Superior temporal gyrus (tissue), 1 donor: ENCODE results near the gene ROR1.

Experiments
- DNase-seq: peaks from one replicate; pipeline ENCODE4 v3.0.0-alpha.2; 2016; ENCODE audit errors: extremely low spot score

ROR1 gene

DNA sequence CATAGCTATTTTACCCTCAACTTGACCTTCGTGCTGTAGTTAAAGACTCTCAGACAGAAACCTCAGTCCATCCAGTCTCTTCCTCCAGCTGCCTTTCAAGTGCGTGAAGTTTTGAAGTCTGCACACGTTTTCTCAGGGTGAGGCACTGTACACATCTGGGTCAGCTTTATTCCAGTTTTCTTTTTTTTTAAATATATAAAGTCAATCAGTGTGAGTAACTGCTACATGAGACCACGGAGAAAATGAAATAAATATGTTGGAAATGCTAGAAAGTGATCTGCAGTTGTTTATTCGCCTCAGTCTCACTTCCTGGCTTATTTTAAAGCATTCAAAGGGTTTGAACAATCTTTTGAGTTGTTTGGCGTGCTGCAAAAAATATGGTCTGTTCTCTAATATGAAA lies 135.7 kb downstream of the ROR1 start:
- DNase-seq, result no peak

DNA sequence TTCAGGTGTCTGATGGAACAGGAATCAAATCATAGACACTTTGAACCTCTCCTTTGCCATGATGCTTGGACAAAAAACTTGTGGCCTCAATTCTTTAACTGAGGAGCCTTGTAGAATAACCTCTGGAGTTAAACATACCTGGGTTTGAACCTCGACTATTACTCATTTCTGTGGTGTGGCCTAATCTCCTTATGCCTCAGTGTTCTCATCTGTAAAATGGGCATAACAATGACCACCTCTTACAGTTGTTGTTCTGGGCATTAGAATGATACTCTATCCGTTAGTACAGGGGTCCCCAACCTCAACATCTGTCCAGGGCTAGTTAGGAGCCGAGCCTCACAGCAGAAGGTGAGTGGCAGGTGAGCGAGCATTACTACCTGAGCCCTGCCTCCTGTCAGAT lies 137.2 kb downstream of the ROR1 start:
- DNase-seq, result no peak

DNA sequence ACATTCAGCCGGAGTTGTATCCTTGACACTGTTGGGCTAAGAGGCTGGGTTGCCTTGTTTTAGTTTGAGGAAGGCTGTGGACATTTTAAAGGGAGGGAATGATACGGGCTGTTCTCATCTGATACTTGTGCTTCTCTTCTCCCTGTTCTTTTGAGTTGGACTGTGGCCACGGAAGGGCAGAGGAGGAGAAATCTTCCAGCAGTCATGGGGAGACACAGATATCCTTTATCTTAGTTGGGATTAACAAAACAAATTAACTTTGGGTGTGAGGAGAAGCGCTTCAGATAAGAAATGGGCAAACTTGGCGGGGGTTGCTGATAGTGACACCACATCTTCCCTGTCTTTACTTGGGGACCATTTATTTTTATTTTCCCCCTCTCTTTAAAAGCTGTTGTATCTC lies 138.8 kb downstream of the ROR1 start:
- DNase-seq, result no peak

DNA sequence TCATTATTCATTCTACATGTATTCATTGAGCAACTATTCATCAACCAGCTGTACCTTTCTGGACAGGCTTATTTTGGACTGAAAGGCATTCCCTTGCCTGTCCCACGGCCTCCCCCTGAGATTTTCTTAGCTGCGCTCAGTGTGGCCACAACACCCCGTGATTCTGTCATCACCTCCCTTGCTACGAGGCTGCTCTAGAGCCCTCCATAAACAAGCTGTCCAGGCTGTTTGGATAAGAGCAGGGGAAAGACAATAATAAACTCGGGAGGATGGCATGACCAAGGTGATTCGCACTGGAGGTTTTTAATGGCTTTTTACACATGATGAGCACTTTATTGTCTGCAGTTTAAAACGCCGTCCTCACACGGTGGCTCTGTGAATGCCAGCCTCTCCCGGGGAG lies 139.7 kb downstream of the ROR1 start:
- no peak for DNase-seq

DNA sequence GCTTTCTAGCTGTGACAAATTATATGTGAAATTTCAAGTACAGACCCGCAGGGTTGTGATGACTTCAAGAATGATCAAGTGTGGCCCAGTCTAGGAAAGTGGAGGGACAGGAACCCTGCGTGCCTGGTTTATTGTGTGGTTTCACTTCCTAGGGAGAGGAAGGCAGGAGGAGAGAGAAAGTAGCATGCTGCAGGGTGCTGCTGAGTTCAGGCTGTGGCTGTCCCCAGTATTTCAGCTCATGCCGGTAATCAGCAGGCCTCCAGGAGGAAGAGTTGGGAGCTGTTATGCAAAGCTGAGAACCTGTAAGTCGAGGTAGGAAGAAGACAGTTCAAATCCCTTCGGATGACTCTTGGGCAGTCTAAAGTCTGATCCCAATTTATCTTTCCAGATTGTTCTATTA lies 140.4 kb downstream of the ROR1 start:
- no peak for DNase-seq

DNA sequence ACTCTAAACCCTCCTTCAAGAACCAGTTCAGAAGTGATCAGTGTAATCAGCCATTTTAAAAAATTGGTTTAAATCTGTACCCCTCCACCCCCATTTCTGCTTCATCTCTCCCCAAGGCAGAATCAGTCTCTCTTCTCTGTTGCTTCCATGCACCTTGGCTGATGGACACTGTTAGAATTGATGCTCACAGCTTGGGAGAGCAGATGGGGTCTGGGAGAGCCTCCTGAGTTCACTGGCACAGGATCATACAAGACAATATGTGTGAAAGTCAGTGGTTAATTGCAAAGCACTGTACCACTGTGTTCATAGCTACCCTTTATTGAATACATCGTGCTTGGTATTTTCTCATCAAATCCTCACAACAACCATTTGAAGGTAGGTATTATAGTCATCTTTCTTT lies 140.9 kb downstream of the ROR1 start:
- DNase-seq, result no peak

DNA sequence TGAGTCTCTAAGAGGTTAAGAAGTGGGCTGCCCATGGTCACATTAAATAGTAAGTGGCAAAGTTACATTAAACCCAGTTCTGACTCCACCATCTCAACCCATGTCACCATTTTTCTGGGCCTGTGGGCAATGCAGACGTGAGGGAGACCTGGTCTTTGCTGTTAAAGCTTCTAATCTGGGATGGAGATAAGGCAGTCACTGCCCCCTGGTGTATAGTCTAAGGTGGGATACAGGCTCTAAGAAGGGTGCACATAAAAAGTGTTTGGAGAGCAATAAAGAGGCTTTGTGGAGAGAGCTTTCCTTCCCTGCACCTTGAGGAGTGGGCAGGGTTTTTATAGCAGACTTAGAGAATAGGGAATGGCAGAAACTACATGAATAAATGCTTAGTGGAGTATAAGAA lies 141.3 kb downstream of the ROR1 start:
- no peak for DNase-seq

DNA sequence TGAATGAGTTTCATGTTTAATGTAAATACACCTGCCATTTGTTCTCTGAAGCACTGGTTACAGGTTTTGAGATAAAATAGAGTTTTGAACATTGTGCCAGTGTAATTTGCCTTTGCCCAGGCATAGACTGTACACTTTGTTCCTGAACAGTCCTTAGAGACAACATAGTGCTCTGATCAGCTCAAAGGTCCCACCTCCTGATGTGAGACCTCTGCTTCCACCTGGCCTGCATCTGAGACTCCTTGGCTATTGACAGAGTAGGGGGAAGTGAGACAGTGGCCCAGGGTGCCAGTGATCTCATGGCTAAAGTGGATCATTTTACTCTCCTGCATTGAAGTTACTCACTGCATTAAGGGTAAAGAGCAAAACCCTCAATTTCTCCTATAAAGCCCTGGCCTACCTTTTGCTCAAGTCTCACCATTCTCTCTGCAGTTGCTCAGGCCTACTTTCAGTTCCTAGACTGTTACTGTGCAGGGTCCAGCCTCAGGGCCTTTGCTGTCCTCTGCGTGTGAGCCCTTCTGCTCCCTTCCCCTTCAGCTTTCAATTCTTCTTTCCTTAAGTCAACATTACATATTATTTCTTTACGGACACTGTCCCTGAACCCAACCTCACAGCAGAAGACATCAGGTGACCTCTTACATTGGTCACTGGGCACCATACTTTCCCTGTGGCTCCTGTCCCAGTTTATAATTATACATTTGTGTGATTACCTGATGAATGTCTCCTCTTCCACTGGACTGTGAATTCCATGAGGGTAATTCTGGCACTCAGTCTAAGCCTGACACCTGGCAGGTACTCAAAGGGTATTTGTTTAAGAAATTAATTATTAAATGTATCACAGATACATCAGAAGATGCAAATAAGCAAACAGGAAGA lies 142.9 kb downstream of the ROR1 start:
- DNase-seq, result no peak

DNA sequence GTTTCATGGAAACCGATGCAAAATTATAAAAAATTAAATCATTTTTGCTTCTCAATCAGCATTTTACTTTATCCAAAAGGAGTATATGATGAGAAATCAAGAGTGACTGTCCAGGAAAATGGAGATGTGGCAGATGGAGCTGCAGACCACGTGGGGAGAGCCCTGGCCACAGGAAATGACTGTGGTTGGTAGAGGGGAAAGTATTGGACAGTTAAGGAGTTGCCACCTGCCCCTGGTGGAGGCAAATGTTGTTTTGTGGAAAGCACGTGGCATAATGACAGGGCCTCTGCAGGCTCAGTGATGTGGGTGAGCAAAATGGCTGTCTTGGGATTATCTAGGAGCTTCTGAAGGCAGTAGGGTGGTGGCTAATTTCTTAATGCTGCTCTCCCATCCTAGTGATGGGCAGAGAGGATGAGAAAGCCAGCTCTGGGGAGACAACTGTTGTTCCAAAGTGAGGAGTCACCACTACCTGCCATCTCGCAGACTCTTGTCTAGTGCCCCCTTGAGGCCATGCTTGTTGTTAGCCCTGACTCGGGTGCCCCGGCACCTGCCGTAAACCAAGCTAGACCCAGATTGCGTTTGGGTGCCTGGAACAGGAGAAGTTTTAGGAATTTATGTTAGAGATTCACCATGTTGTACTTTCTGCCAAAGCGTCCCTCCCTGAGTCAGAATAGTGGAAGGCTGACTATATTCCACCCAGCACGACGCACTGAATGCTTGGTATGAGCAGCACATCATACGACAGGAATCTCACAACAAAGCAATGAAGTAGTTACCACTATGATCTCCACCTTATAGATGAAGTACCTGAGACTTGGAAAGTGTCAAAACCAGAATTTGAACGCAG lies 144.0 kb downstream of the ROR1 start:
- DNase-seq, result no peak

DNA sequence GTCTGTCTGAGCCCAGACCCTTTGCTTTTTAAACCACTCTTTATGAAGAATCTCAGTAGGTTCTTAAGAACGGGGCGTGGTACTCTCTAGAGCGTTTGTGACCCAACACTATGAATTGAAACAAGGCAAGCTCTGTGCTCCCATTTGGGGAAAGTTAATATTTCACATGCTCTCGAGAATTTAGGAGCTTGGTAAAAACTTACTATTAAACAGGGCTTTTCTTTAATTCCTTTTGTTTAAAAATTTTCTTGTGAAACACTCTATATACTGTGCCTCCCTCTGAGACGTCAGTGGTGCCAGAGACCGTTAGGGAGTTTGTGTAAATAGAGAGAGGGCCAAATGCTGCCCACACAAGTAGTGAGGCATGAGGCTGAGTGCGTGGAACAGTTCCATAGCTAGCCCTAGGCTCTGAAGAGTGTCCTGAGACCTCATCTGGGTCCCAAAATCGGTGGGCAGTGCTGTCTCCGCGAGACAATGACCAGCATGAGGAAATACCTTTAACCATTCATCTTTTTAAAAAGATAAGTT lies 144.7 kb downstream of the ROR1 start:
- DNase-seq, result no peak

DNA sequence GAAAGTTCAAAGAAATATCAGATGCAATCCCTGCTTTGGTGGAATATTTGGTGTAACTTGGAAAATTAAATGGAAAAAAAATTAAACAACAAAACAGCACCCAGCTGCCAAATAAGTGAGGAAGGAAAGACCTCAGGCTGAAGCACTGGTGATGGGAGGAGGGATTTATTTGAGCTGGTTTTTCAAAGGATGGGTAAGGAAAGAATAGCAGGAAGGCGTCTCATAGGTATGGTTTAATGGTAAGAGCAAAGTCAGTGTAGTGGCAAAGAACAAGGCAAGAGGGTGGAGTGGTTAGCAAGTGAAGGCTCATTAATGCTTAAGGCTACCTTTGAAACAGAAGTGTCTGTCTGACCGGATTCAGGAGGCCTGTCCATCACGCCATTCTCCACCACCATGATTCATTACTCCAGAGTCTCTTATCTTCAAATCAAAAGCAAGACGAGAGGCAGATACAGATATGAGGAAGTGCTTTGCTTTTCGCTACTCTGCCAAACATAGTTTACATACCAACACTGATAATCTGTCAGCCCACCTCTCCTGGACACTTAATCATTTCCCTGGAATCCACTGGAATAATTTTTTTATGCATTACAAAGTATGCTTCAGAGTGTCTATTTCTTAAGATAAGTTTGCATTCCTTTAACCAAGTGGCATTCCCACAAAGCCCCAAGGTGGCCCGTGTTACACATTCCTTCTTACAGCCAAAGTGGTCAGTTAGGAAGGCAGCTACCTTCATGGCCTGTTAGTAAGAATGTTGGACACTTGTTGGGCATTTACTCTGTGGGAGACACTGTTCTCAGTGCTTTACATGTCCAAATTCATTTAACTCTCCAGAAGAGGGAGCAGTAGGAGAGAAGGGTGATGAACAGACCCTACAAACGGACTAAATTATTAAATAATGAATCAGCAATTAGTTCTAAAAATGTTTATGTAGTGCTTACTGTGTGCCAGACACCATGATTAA lies 146.6 kb downstream of the ROR1 start:
- no peak for DNase-seq

DNA sequence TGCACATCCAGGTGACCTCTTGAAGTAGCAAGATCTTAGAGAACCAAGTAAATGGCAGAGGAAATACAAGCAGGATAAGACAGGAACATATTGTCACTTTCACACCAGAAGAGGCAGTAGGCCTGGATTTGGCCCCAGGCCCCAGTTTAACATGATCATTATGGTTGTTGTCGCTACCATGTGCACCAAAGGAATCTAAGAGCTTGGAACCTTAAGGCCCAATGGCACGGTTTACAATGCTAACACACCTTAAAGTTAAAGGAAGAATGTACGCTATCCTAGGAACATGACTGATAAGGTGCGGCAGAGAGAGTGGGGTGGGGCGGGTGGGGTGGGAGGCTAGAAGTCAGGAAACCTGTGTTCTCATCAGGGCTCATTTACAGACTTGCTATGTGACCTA lies 147.5 kb downstream of the ROR1 start:
- DNase-seq, result no peak

DNA sequence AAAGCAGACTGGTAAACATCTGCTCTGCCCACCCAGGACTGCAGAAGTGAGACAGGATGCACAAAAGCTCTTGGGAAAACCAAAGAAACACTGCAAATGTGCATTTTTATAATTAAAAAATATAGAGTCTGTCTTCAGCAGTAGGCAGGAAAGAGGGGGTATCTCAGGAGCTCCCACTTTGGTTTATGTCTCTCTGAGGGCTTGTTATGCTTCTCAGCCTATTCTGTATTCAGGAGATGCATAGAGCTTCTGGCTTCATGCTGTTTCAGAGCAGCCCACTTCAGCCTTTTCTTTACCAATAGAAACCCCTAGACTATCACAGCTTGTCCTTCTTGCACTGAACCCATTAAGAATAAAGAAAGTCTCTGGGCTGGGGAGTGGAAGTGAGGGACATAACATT lies 148.0 kb downstream of the ROR1 start:
- DNase-seq, result no peak

DNA sequence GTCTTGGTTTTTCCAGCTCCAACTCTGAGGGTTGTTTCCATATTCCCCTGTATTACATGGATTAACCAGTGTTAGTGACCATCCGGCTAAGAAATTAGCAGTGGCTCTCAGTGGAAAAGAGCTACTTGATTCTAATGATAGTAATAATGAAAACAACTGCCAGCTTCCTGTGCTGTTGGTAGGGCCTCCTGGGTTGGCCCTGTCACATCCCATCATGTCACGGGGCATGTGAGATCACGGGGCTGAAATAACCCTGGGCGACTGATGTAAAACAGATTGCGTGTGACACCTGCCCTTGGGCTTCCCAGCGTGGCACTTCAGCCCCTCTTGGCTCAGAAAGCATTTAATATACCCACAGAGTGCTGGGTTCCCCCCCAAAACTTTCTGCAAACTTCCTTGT lies 149.0 kb downstream of the ROR1 start:
- DNase-seq, result no peak

DNA sequence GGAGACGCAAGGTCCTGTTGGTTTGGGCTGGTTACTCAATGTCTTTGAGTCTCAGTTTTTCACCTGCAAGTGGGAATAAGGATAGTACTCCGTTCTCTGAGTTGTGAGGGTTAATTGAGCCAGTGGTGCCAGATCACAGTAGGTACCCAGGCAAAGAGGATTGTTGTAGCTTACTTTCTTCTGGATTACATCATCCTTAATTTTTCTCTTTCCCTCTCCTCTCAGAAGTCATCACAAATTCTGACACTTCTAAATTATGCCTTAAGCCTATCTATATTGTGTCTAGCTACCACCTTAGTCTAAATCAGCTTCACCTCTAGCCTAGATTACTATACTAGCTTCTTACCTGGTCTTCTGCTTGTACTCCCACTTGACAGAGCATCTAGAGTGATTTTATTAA lies 149.5 kb downstream of the ROR1 start:
- no peak for DNase-seq

DNA sequence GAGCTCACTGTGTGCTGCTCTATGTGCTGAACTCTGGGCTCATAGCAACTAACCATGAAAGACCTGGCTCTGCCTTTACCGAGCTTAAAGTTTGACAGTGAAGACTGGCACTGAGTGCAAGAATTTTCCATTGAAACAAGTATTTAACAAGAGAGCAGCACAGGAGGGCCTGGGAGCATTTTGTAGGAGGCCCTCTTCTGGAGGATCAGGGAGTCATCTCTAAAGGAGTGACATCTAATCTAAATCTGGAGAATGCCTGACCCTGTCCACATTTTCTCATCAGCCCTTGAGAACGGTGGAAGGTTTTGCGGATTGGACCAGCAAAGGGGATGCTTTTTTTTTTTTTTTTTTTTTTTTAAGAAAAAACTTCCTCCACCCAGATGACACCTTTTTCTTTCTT lies 150.8 kb downstream of the ROR1 start:
- no peak for DNase-seq

DNA sequence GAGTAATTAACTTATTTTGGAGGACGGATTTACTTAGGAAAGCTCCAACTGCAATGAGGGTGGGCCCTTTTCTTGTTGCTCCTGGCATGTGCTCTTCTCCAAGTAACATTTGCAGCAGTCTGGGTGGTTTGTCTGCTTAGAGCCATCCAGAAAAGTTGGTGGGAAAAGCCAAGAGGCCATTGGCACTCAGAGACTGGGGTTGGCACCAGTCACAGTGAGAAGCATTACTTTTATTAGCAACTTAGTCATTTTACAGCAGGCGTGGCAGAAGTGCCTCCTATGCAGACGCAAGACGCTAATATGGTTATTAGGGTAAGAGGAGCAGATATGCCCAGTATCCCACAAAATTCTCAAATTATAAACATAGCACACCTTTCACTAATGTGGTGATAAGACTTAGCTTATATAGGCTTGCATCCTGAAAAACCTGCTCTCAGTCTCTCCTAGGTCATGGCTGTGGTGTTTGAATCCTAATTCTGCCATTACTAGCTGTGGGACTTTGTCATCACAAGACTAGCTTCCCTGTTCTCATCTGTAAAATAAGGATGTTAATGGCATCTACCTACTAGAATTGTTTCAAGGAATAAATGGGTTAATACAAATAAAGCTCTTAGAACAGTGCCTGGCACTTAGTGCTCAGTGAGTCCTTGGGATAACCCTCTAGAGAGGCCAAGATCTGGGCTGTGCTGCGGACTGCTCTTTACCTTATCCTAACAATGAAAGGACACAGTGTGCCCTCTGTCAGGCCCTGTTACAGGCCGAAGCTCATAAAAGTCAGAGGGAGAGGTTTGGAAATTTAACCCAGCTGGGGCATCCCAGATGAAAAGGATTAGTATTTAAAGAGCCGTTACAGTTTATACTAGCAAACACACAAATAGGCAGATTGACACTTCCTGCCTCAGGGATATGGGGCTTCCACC lies 154.6 kb downstream of the ROR1 start:
- DNase-seq, result no peak

DNA sequence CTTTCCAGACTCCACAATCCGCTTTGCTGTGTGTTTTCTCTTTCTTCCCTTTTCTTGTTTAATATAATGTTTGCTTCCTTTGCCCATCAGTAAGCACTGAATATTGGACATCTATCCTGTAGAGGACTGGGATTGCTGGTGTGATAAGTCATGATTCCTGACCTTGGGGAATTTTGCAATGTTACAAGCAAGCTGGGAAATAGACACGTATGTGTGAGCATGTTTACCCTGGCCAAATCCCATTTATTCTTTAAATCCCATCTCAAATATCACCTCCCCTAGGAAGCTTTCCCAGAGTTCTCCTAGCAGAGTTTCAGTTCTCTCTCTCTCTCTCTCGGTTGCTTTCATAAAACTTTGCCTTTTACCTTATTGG lies 155.3 kb downstream of the ROR1 start:
- DNase-seq, result no peak

DNA sequence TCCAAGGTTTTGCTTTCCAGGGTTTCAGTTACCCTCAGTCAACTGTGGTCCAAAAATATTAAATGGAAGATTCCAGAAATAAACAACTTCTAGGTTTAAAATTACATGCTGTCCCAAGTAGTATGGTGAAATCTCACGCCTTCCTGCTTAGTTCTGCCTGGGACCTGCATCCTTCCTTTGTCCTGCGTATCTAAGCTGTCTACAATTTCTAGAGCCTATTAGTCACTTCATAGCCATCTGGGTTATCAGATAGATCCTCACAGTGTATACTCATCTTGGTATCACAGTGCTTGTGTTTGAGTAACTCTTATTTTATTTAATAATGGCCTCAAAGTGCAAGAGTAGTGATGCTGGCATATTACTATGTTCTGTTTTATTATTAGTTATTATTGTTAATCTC lies 157.7 kb downstream of the ROR1 start:
- DNase-seq, result no peak

DNA sequence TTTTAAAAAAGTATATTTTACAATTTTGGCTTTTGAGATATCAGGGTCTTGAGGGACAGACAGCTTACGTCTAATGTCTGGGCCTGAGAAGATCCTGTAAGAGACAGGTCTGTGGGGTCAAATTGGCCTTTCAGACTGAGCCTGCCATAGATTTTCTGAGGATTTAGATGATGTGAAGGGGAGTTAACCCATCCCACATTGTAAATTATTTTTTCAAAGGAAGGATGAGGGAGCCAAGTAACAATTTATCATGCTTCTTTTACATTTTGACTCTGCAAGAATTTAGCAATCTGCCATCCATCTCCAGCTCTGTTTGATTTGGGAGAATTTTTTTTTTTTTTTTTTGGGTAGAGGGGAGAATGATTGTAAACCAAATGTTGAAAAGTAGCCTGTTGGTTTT lies 160.9 kb downstream of the ROR1 start:
- no peak for DNase-seq

DNA sequence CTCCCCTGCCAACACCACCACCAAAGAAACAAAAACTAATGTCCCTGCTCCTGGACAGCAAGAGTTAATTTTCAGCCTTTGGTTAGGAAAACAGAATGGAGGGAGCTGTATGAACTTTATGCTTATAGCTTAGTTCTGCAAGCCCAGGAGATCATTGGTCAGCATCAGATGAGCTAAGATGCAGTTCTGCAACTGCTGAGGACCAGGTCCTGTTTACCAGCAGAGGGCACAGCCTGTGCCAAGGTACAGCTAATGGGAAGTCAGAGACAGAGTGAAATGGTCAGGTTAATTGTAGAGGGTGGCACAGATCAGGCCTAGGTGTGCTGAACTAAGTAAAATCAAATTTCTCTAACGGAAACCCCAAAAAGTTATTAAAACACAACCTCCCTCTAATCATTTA lies 161.3 kb downstream of the ROR1 start:
- no peak for DNase-seq
